GM20000 (cell line): ENCODE results near the gene RASSF6.
"Not testable (repeated sequence)": the region's sequence is repeated elsewhere in the genome, so short reads cannot be mapped to it uniquely, and the experiment has no call there.

Source experiments
- DNase-seq: peaks from one replicate; pipeline ENCODE4 v3.0.0; 2012; ENCODE audit warnings: low spot score
- TF ChIP-seq, protein P1 (sequence below): IDR thresholded peaks from 2 replicates; pipeline ENCODE4 v1.5.1; 2012; ENCODE audit warnings: mild to moderate bottlenecking, control low read depth; ENCODE audit errors: extremely low read depth, missing control alignments

Gene RASSF6

DNA sequence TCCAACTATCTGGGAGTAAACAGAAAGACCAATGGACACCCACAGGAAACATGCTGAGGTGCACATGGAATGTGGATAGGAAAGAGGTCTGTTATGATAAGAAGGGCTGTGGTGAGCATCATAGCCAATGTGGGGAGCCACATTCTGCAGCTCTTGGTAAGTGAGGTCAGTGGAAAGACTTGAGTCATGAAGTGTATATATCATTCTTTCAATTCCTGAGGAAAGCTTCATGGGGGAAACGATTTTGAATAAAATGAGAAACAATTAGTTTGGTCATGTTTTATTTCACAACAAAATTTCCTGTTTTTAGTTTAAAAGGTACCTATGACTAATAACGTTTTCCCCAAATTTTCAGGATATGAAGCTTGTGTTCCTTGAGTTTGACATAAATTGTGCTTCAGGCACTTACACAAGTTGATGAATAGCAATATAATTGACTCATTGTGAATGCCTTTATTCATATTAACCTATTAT, 41.4 kb upstream of the RASSF6 start:
- TF ChIP-seq, protein P1, sequence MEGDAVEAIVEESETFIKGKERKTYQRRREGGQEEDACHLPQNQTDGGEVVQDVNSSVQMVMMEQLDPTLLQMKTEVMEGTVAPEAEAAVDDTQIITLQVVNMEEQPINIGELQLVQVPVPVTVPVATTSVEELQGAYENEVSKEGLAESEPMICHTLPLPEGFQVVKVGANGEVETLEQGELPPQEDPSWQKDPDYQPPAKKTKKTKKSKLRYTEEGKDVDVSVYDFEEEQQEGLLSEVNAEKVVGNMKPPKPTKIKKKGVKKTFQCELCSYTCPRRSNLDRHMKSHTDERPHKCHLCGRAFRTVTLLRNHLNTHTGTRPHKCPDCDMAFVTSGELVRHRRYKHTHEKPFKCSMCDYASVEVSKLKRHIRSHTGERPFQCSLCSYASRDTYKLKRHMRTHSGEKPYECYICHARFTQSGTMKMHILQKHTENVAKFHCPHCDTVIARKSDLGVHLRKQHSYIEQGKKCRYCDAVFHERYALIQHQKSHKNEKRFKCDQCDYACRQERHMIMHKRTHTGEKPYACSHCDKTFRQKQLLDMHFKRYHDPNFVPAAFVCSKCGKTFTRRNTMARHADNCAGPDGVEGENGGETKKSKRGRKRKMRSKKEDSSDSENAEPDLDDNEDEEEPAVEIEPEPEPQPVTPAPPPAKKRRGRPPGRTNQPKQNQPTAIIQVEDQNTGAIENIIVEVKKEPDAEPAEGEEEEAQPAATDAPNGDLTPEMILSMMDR: no peak
- DNase-seq: no peak

DNA sequence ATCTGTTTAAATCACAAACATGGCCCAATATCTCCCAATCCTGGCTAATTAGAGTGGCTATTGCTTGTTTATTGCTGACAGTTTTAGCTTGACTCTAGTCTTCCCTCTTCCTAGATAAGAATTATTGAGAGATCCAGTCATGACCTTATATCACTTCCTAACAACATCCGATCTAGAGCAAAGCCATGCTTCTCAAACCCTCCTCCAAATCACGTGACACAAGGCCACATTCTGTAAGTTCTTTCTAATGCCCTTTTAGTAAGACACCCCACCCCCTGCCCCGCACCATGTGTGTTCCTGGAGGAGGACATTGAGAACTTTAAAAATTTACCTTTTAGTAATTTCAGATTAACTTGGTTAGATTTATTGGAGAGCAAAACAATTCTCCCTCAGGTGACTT, 40.6 kb upstream of the RASSF6 start:
- DNase-seq: no peak

DNA sequence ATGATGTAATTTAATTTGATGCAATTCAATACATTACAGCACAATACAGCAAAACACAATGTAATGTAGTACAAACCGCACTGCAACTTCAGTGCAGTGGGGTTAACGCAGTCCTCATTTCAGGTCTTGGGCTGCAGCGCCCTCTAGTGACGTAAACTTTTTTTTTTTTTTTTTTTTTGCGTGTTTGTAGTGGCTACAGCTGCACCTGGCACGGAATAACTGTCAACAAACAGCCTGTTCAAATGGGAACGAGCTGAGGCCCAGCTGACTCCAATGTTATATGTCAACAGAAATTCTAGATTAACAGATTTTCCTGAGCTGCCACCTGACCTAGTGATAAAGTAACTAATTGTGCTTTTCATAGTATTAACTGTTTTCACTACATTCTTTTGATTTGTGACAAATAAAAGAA, 33.5 kb upstream of the RASSF6 start:
- TF ChIP-seq, protein P1: no peak

More for the DNA sequence above, 40.6 kb upstream of the RASSF6 start:
- TF ChIP-seq, protein P1: no peak

DNA sequence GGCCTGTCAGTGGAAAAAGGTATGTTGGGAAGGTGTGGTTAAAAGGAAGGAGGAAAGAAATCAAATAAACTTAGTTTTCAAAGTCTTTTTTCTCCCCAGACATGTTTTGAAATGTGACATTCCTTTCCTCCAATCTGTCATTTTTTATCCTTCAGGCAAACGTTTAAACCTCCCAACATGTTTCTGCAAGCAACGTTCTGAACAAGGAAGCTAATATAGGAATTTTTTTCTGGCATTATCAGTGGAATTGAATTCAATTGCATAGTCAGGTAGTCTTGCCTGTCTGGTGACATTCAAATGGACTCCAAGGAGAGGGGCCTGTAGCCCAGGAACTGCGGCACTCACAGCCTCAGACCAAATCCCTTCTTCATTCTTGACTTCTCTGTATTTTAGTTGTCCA, 30.0 kb upstream of the RASSF6 start:
- no peak for DNase-seq
- TF ChIP-seq, protein P1: no peak

More for the DNA sequence above, 33.5 kb upstream of the RASSF6 start:
- peak; percentile 42 for DNase-seq

DNA sequence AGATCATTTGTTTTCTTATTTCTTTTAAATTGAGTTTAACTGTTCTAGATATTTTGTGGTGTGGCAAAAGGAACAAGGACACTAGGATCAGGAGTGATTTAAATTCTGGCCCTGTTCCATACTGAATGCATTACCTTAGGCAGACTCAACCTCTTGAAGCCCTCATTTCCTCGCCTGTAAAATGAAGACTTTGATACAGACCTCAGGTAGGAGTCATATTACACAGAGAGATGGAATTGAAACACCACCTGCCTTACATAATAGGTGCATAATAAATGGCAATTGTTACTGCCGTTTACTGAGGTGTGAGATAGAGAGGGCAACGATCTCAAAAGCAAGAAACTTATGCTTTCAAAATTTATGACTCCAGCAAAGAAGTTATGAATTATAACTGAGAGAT, 28.2 kb upstream of the RASSF6 start:
- TF ChIP-seq, protein P1: no peak
- DNase-seq: no peak

DNA sequence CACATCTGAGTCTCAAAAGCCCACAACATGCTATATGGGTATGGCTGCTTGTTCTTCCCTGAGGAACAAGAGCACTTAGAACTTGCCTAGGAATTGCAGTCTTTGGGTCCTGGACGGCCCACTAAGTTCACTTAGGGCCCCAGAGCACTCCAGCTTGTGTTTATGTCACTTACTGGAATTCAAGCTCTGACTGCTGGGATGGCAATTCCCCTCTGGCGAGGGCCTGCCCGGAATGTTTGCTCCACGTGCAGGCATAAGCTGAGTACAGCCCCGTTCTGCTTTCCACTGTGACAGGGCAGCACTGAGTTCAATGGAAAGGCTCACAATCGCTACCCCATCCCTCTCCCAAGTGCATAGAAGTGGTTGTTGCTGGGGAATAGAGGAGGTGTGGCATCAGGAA, 25.9 kb upstream of the RASSF6 start:
- DNase-seq: no peak
- TF ChIP-seq, protein P1: no peak

DNA sequence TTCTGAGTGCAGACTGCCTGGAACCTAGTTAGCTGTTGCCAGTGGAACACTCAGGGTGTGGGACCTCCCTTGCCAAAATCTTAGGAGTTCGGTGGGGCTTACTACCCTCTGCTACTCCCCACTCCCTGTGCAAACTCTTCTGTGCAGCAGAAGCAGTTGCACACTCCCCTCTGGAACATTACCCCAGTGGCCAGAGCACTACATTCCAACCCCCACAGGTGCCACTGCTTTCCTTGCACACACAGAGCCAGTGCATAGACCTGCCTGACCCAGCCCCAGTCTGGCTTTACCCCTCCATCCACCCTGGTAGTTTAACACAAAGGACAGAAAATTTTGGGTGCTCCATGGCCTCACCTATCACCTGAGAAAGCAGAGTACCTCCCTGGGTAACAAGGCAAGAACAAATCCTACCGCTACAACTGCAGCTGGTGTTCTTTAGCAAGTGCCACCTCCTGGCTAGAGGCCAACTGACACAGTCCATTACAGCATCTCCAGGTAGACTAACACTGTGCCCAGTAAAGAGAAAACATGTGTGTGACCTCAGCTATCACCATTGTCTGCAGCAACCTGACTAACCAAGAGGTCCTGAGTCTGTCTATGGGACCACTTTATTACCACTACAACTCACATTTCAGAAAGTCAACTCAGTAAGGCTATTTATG, 11.5 kb upstream of the RASSF6 start:
- TF ChIP-seq, protein P1: no peak
- no peak for DNase-seq

DNA sequence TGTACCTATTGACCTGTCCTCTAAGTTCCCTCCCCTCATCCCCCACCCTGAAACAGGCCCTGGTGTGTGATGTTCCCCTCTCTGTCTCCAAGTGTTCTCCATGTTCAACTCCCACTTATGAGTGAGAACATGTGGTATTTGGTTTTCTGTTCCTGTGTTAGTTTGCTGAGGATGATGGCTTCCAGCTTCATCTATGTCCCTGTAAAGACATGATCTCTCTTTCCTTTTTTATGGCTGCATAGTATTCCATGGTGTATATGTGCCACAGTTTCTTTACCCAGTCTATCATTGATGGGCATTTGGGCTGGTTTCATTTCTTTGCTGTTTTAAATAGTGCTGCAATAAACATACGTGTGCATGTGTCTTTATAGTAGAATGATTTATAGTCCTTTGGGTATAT, 8.6 kb upstream of the RASSF6 start:
- not testable (repeated sequence) for DNase-seq
